ENCODE data around the gene DNAH2.

Gene DNAH2

GRCh38 chr17:7727886-7728285 is 10.3 kb downstream of the DNAH2 start:
- no peak for DNase-seq

GRCh38 chr17:7729816-7730215 is 12.3 kb downstream of the DNAH2 start:
- DNase-seq: peak in 1 of 2 experiments; percentile 8

GRCh38 chr17:7732981-7733539 is 15.5 kb downstream of the DNAH2 start:
- no peak for DNase-seq

GRCh38 chr17:7737601-7738000 is 20.1 kb downstream of the DNAH2 start:
- no peak for DNase-seq

GRCh38 chr17:7739746-7740145 is 22.2 kb downstream of the DNAH2 start:
- DNase-seq: no peak

- DNase-seq: no peak
Measured at GRCh38 chr17:7740481-7741001, 23.0 kb downstream of the DNAH2 start.

- no peak for DNase-seq
Measured at GRCh38 chr17:7742729-7743128, 25.2 kb downstream of the DNAH2 start.

- no peak for DNase-seq
Measured at GRCh38 chr17:7744416-7744815, 26.9 kb downstream of the DNAH2 start.

- no peak for DNase-seq
Measured at GRCh38 chr17:7745748-7746470, 28.4 kb downstream of the DNAH2 start.

- no peak for DNase-seq
Measured at GRCh38 chr17:7747635-7748071, 30.1 kb downstream of the DNAH2 start.

- DNase-seq: no peak
Measured at GRCh38 chr17:7748076-7748775, 30.7 kb downstream of the DNAH2 start.

GRCh38 chr17:7750321-7750821 is 32.8 kb downstream of the DNAH2 start:
- no peak for DNase-seq

GRCh38 chr17:7754656-7755055 is 37.1 kb downstream of the DNAH2 start:
- no peak for DNase-seq

- no peak for DNase-seq
Measured at GRCh38 chr17:7755095-7755890, 37.7 kb downstream of the DNAH2 start.

GRCh38 chr17:7756968-7757367 is 39.4 kb downstream of the DNAH2 start:
- DNase-seq: no peak

GRCh38 chr17:7763919-7764318 is 46.4 kb downstream of the DNAH2 start:
- no peak for DNase-seq

- DNase-seq: no peak
Measured at GRCh38 chr17:7767004-7767403, 49.5 kb downstream of the DNAH2 start.

- DNase-seq: peak in 1 of 2 experiments; percentile 70
Measured at GRCh38 chr17:7767405-7768021, 50.0 kb downstream of the DNAH2 start.

GRCh38 chr17:7769854-7770253 is 52.3 kb downstream of the DNAH2 start:
- no peak for DNase-seq

GRCh38 chr17:7774055-7774521 is 56.5 kb downstream of the DNAH2 start:
- DNase-seq: no peak

- DNase-seq: no peak
Measured at GRCh38 chr17:7775051-7775450, 57.5 kb downstream of the DNAH2 start.

GRCh38 chr17:7777017-7777416 is 59.5 kb downstream of the DNAH2 start:
- DNase-seq: no peak

Measured in NCI-H2081 (cell line).